Measurements from ENCODE around the gene LYRM4.

GRCh38 chr6:5197084-5197483 is 63.7 kb downstream of the LYRM4 start:
- TF ChIP-seq CTCF (IDR thresholded peaks at IDR 0.05) = no peak
- TF ChIP-seq POLR2A (IDR thresholded peaks at IDR 0.05; ENCODE audit: low read depth) = no peak
- TF ChIP-seq POLR2AphosphoS5 (IDR thresholded peaks at IDR 0.05) = no peak
- TF ChIP-seq EP300 (IDR thresholded peaks at IDR 0.05) = no peak

All from esophagus muscularis mucosa (tissue), 4 donors.